Body of pancreas (tissue), 4 donors: ENCODE results near the gene ZBED5.

Experiments used
- CTCF ChIP-seq, 7 experiments: fragments of 450-650 bp in 4 of 7; fragments of 200-600 bp in 3 of 7; sonication (generic) in 3 of 7; IDR thresholded peaks; one replicate each; pipeline ENCODE4 v1.5.1; 2016 to 2019; ENCODE audit warnings: antibody characterized with exemption in 7 of 7
- POLR2A ChIP-seq, 3 donors: fragments of 450-650 bp; IDR thresholded peaks; one replicate each; pipeline ENCODE4 v1.6.1; 2016; ENCODE audit warnings: antibody characterized with exemption in 3 of 3, mild to moderate bottlenecking in 2 of 3

GRCh38 chr11:10857459-10857708, 469 bp downstream of the ZBED5 start:
- TF ChIP-seq CTCF (IDR thresholded peaks at IDR 0.05) (no peak), POLR2A (IDR thresholded peaks at IDR 0.05) (no peak)
